Upper lobe of left lung (tissue), 6 donors: ENCODE results near the gene CPNE7. TPM values are rescaled to one million over a fixed set of nuclear protein-coding genes. Genes with fewer than 3 reads are reported as not detected.
A peak's percentile ranks its signal among the peaks of the same experiment; 100 is the strongest.

ENCODE experiments used
- ATAC-seq, 2 donors: fragments of 200-7000 bp; cut with Tn5 transposase; one replicate each; pipeline ENCODE4 v1.9.1; 2022; ENCODE audit warnings: mild to moderate bottlenecking in 2 of 2, moderate library complexity in 2 of 2; ENCODE audit not compliant: low FRiP score in 2 of 2
- DNase-seq, 2 donors: peaks; one replicate each; pipeline ENCODE4 v3.0.0-alpha.2; 2019 to 2020
- H3K27ac ChIP-seq, 4 donors: fragments of 200-600 bp; sonication (generic); one replicate each; pipeline ENCODE4 v1.5.1; 2016 to 2019
- H3K27me3 ChIP-seq, 4 donors: fragments of 200-600 bp; sonication (generic); one replicate each; pipeline ENCODE4 v1.5.1; 2017 to 2019
- H3K36me3 ChIP-seq, 4 donors: fragments of 200-600 bp; sonication (generic); one replicate each; pipeline ENCODE4 v1.5.1; 2016 to 2019
- H3K4me1 ChIP-seq, 4 donors: fragments of 200-600 bp; sonication (generic); one replicate each; pipeline ENCODE4 v1.5.1; 2018 to 2019
- H3K4me3 ChIP-seq, 4 donors: fragments of 200-600 bp; sonication (generic); one replicate each; pipeline ENCODE4 v1.5.1; 2017 to 2019; ENCODE audit warnings: mild to moderate bottlenecking in 2 of 4, moderate library complexity in 1 of 4
- H3K9me3 ChIP-seq, 4 donors: fragments of 200-600 bp; sonication (generic); one replicate each; pipeline ENCODE4 v1.5.1; 2018 to 2019
- CTCF ChIP-seq, 6 experiments: fragments of 450-650 bp in 4 of 6; fragments of 200-600 bp in 2 of 6; sonication (generic) in 2 of 6; IDR thresholded peaks; one replicate each; pipeline ENCODE4 v1.5.1; 2016 to 2019; ENCODE audit warnings: antibody characterized with exemption in 6 of 6
- EP300 ChIP-seq, 4 donors: sonication (generic); formaldehyde crosslinking; IDR thresholded peaks; one replicate each; pipeline ENCODE4 v1.5.1; 2017; ENCODE audit warnings: antibody characterized with exemption in 4 of 4, control low read depth in 2 of 4
- POLR2A ChIP-seq, 4 donors: fragments of 450-650 bp; IDR thresholded peaks; one replicate each; pipeline ENCODE4 v1.5.1; 2016 to 2017; ENCODE audit warnings: antibody characterized with exemption in 4 of 4, mild to moderate bottlenecking in 2 of 4
- POLR2AphosphoS5 ChIP-seq, 2 donors: sonication (generic); formaldehyde crosslinking; IDR thresholded peaks; one replicate each; pipeline ENCODE4 v1.5.1; 2017; ENCODE audit warnings: antibody characterized with exemption in 2 of 2
- WGBS, 2 donors: methylation state at CpG; one replicate each; pipeline ENCODE4 v1.1.5; 2017 to 2018; 5-methylcytosine and 5-hydroxymethylcytosine counted together
- total RNA-seq, 6 donors: library from RNA; depleted of rRNA in 4 of 6; stranded (reverse); fragments of >200 nt in 4 of 6; gene quantifications; one replicate each; pipeline versions ENCODE4 v1.1.0 to v1.2.1, GENCODE V29; 2016 to 2021
- donor health status: DM: no; HTN: no; CAD: no; lungs with moderate emphysema.
- donor health status: DM: no; HTN: yes; CAD: no; lungs with severe emphysema.

The CPNE7 gene
- 10 to 100 TPM in 1 of 6 donors, 1 to 10 TPM in 3, not detected in 2; 1.4 to 14.7 (median 3.6) TPM for total RNA-seq

GRCh38 chr16:89575247-89576152, at the start of gene CPNE7:
Gene CPNE7, plus strand, starts transcription at chr16:89575758. Its CDS starts 140 bp downstream, at chr16:89575898.
- DNase-seq (peak in 1 of 2 donors; percentile 84), ATAC-seq (peak in 1 of 2 donors; percentile 16)
- H3K4me3 ChIP-seq, result peak within 1 kb of the TSS in 3 of 4 donors; percentile 15 to 39 (median 36)
- H3K4me1 ChIP-seq, result peaks cover 21 to 32% (median 24%) of the 10 kb centered on the region in 4 donors
- H3K27me3 ChIP-seq, result peaks cover 0 to 32% (median 23%) of the 10 kb centered on the region in 4 donors
- 4 to 13% methylated on average over 6 to 46 of the region's 103 CpGs for WGBS, 2 donors
- H3K36me3 ChIP-seq, result no peaks in the 10 kb centered on the region
- H3K9me3 ChIP-seq, result no peaks in the 10 kb centered on the region
- no peak within 1 kb of the TSS for H3K27ac ChIP-seq
- TF ChIP-seq EP300 (IDR thresholded peaks at IDR 0.05) (no peak), CTCF (IDR thresholded peaks at IDR 0.05) (no peak), POLR2A (IDR thresholded peaks at IDR 0.05) (no peak), POLR2AphosphoS5 (IDR thresholded peaks at IDR 0.05) (no peak)

DNA sequence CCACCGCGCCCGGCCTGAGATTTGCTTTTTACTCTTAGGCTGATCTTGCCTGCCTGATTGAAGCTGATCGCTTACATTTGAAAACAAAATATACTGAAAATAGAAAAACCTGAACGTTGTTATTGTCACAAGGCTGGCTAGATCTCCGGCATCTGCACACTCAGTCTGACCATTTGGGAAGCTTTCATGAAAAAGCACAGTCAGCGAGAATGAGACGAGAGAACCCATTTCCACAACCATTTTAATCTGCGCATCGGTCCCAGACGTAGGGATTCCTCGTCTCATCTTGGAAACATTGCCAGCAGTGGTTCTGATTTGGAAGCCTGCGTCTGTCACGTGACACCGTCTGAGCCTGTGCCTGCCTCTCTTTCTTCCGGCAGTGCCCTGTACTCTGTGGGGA, 46.5 kb upstream of the CPNE7 start:
- peaks cover 24 to 97% (median 72%) of the 10 kb centered on the region in 4 donors for H3K36me3 ChIP-seq
- ATAC-seq (no peak), DNase-seq (no peak)
- H3K9me3 ChIP-seq, result no peaks in the 10 kb centered on the region
- TF ChIP-seq EP300 (IDR thresholded peaks at IDR 0.05) (no peak), POLR2AphosphoS5 (IDR thresholded peaks at IDR 0.05) (no peak), POLR2A (IDR thresholded peaks at IDR 0.05) (no peak), CTCF (IDR thresholded peaks at IDR 0.05) (no peak)
- no peak overlapping the region for H3K4me3 ChIP-seq
- peaks cover 2 to 32% (median 13%) of the 10 kb centered on the region in 4 donors for H3K4me1 ChIP-seq
- H3K27me3 ChIP-seq, result no peaks in the 10 kb centered on the region
- WGBS, 2 donors, result 89 to 90% methylated on average over 16 of the region's 16 CpGs
- H3K27ac ChIP-seq, result no peak overlapping the region

DNA sequence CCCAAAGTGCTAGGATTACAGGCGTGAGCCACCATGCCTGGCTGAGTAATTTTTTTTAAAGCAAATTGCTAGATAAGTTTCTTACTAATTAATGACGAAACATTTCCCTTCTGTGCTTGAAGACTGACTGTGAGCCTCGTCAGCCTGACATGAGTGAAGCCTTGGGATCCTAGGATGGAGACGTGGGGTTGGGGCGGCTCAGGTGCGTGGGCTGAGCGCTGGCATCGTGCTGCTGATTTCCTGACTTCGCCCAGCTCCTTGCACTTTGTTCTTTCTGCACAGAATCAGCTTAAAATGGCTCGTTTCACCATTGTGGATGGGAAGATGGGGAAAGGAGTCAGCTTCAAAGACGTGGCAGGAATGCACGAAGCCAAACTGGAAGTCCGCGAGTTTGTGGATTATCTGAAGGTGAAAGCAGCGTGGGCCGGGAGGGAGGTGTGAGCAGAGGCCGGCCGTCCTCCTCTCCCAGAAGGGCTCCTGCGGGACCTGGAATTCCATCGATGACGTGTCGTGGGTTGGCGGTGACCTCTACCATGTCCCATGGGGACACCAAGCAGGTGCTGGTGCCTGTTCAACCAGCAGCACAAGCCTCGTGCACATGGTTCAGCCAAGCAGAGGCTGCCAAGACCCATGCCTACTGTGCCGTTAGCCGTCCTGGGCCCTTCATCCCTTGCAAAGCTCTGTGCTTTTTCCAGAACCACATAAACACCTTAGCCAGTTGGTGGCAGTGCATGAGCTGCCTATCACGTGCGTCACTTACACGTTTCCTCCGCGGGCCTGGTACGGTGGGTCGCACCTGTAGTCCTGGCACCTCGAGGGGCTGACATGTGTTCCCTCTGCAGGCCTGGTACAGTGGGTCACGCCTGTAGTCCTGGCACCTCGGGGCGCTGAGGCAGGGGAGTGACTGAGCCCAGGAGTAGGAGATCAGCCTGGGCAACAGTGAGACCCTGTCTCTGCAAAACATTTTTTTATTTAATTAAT, 44.9 kb upstream of the CPNE7 start:
- ATAC-seq, result no peak
- H3K4me3 ChIP-seq, result no peak overlapping the region
- WGBS, 2 donors, result 92 to 94% methylated on average over 34 to 37 of the region's 37 CpGs

More for the DNA sequence above, 44.9 kb upstream of the CPNE7 start:
- no peak for TF ChIP-seq EP300 (IDR thresholded peaks at IDR 0.05)
- no peak for TF ChIP-seq CTCF (IDR thresholded peaks at IDR 0.05)
- TF ChIP-seq POLR2A (IDR thresholded peaks at IDR 0.05), result no peak
- TF ChIP-seq POLR2AphosphoS5 (IDR thresholded peaks at IDR 0.05), result no peak
- H3K4me1 ChIP-seq, result peaks cover 13 to 39% (median 20%) of the 10 kb centered on the region in 4 donors
- H3K9me3 ChIP-seq, result no peaks in the 10 kb centered on the region
- DNase-seq, result no peak
- no peaks in the 10 kb centered on the region for H3K27me3 ChIP-seq
- peak overlapping the region in 1 of 4 donors; percentile 71 for H3K27ac ChIP-seq
- peaks cover 11 to 93% (median 68%) of the 10 kb centered on the region in 4 donors for H3K36me3 ChIP-seq
